Measurements from ENCODE around the gene KLF13. TPM values are rescaled to one million over a fixed set of nuclear protein-coding genes. Genes with fewer than 3 reads are reported as not detected.

The KLF13 gene
- total RNA-seq, 1 donor from 2014 or later = 59.1 TPM

DNA sequence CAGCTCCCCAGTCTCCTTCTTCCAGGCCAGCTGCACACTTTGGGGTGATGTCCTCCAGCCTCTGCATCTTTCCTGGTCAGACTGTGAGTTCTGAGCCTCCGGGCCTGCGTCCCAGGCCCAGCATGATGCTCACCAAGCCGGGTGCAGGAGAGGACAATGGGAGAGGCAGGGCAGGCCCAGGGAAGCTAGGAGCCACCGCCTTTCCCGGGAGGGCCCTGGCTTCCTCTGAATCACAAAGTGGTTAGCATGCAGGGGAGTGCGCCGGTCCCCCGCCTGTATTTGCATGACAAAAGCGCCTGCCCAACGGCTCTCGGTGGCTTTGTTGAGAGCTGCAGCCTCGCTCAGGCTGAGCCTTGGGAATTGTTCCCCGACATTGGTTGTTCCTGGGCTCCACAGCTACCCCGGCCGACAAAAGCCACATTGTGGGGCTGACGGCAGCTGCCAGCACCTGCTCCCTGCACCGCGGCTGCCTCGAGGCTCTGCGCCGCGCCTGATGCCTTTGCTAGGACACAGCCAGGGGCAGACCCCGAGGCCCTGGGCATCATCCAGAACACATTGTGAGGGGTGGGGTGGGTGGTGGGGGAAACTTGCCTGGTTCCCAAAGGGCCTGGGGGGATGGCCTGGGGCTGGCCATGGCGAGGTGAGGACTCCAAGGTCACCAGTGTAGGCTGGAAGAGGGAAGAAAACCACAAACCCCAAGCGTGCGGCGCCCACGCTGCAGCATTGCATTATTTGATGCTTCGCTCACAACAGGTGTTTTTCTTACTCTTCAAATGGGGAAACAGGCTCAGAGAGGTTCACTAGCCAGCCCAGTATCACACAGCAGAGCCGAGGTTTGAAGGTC, 20.0 kb upstream of the KLF13 start:
- Mint-ChIP-seq H3K4me3 (ENCODE audit: unreplicated experiment) (no peak overlapping the region), H3K4me1 (ENCODE audit: low read depth) (no peaks in the 10 kb centered on the region), H3K36me3 (ENCODE audit: low read depth) (peaks cover 4% of the 10 kb centered on the region), H3K9me3 (ENCODE audit: low read depth) (no peaks in the 10 kb centered on the region), H3K27ac (ENCODE audit: unreplicated experiment) (no peak overlapping the region), H3K27me3 (ENCODE audit: low read depth) (peaks cover 33% of the 10 kb centered on the region)
- no peak for DNase-seq (ENCODE audit: low spot score)
- TF ChIP-seq, protein P1, sequence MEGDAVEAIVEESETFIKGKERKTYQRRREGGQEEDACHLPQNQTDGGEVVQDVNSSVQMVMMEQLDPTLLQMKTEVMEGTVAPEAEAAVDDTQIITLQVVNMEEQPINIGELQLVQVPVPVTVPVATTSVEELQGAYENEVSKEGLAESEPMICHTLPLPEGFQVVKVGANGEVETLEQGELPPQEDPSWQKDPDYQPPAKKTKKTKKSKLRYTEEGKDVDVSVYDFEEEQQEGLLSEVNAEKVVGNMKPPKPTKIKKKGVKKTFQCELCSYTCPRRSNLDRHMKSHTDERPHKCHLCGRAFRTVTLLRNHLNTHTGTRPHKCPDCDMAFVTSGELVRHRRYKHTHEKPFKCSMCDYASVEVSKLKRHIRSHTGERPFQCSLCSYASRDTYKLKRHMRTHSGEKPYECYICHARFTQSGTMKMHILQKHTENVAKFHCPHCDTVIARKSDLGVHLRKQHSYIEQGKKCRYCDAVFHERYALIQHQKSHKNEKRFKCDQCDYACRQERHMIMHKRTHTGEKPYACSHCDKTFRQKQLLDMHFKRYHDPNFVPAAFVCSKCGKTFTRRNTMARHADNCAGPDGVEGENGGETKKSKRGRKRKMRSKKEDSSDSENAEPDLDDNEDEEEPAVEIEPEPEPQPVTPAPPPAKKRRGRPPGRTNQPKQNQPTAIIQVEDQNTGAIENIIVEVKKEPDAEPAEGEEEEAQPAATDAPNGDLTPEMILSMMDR (IDR thresholded peaks at IDR 0.05) = no peak

DNA sequence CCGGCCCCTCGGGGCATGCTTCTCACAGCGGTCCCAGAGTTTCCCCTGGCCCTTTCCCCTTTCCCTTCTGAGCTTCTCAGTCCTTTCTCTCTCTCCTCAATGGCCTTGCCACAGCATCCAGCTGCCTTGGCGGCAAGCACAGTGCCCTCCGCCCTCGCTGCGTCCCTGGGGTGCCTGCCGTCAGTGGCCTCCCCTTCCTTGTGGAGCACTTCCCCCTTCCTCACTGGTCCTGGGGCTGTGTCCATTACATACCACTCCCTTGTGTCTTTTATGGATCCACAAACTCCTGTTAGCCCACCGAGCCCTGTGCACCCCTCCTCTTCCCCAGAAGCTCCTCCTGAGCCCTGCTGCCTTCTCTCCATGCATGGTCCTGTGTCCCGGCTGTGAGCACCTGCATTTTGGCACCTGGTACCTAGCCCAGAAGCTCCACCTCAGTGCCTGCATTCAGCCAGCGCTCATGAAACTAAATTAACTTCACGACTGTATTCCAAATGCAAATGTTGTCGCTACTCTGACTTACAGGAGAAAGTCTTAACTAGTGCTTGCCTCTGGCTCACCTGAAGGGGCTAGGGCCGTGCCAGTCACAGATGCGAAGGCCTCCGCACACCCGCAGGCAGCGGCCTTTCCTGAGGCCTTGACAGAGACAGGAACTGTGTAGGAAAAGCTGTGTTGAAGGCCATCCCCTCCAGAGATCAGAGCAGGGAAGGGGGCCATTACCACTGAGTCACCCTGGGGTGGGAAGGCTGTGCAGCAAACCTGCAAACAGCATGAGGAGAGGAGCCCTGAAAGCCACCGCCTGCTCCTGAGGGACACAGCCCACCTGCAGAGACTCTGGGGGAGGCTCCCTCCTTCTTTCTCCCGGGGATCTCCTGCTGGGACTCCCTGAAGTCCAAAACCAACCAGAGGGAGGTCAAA, 19.1 kb upstream of the KLF13 start:
- DNase-seq (ENCODE audit: low spot score) = no peak
- H3K4me1 Mint-ChIP-seq (ENCODE audit: low read depth) = no peaks in the 10 kb centered on the region
- H3K4me3 Mint-ChIP-seq (ENCODE audit: unreplicated experiment) = no peak overlapping the region
- H3K36me3 Mint-ChIP-seq (ENCODE audit: low read depth) = peaks cover 4% of the 10 kb centered on the region
- no peaks in the 10 kb centered on the region for H3K9me3 Mint-ChIP-seq (ENCODE audit: low read depth)
- H3K27ac Mint-ChIP-seq (ENCODE audit: unreplicated experiment) = no peak overlapping the region
- H3K27me3 Mint-ChIP-seq (ENCODE audit: low read depth) = peaks cover 35% of the 10 kb centered on the region
- TF ChIP-seq, protein P1 (IDR thresholded peaks at IDR 0.05) = no peak

DNA sequence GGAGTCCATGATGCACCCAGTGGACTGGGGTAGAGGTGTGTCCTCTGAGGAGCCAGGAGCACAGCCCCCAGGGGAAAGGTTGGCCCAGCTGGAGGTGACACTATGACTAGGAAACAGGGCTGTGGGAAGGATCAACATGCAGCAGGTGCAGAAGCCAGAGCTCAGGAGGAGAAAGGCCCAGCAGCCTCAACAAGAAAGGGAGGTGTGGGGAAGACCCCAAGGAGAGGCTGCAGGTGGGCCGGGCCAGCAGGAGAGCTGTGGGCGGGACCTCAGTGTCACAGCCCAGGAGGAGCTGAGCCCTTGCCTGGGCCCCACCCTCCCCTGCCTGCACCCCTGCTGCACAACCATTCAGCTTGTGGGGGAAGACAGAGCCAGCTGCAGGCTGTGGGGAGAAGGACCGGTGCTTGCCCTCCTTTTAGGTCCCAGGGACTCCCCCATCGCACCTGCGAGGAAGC, 18.4 kb upstream of the KLF13 start:
- TF ChIP-seq, protein P1 (IDR thresholded peaks at IDR 0.05) = no peak
- DNase-seq (ENCODE audit: low spot score) = no peak
- Mint-ChIP-seq H3K4me3 (ENCODE audit: unreplicated experiment) (no peak overlapping the region), H3K36me3 (ENCODE audit: low read depth) (peaks cover 4% of the 10 kb centered on the region), H3K27ac (ENCODE audit: unreplicated experiment) (no peak overlapping the region), H3K4me1 (ENCODE audit: low read depth) (no peaks in the 10 kb centered on the region), H3K9me3 (ENCODE audit: low read depth) (peaks cover 2% of the 10 kb centered on the region), H3K27me3 (ENCODE audit: low read depth) (peaks cover 35% of the 10 kb centered on the region)

DNA sequence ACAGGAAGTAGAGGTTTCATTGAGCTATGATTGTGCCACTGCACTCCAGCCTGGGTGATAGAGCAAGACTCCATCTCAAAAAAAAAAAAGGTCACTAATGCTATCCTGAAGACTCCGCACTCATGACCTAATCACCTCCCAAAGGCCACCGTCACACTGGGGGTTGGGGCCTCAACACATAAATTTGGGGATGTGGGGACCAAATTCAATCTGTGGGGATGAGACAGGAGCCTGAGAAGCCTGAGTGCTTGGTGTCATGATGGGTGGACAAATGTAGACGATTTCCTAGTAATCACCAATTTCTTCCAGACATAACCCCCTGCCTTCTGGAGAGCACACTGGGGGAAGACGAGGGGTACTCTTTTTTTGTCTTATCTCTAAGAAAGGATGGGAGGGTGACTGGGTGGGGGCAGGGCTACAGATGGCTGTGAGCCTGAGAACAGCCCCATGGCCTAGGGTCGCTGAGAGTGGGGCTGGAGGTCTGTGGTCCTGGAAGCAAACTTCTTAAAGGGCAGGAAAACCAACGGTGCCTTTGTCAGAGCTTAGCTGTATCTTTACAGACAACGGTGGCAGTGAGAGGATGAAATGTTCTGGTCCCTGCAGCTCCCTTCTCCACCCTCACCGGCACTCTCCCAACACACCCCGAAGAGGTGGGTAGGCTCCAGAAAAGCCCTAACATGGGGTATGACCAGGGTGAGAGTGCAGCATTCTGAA, 16.6 kb upstream of the KLF13 start:
- Mint-ChIP-seq H3K36me3 (ENCODE audit: low read depth) (peaks cover 4% of the 10 kb centered on the region), H3K9me3 (ENCODE audit: low read depth) (peaks cover 13% of the 10 kb centered on the region), H3K27ac (ENCODE audit: unreplicated experiment) (no peak overlapping the region), H3K4me3 (ENCODE audit: unreplicated experiment) (no peak overlapping the region), H3K27me3 (ENCODE audit: low read depth) (peaks cover 31% of the 10 kb centered on the region), H3K4me1 (ENCODE audit: low read depth) (no peaks in the 10 kb centered on the region)
- TF ChIP-seq, protein P1 (IDR thresholded peaks at IDR 0.05) = no peak
- no peak for DNase-seq (ENCODE audit: low spot score)
